Smooth muscle cell (in vitro differentiated cells): Measurements from ENCODE around the gene WWOX. TPM values are rescaled to one million over a fixed set of nuclear protein-coding genes. Genes with fewer than 3 reads are reported as not detected.

ENCODE experiments used
- DNase-seq: peaks from one replicate; lab custom pipeline; 2025; ENCODE audit not compliant: unreplicated experiment; lab: John Stamatoyannopoulos, UW
- H2AFZ ChIP-seq: fragments of 200-600 bp; sonication (generic); 2 replicates; pipeline ENCODE4 v1.6.0; 2016; ENCODE audit warnings: antibody characterized with exemption, low read depth, mild to moderate bottlenecking
- H3F3A ChIP-seq: fragments of 200-600 bp; sonication (generic); 2 replicates; pipeline ENCODE4 v1.6.0; 2017; ENCODE audit warnings: antibody characterized with exemption, low read depth
- H3K27ac ChIP-seq: fragments of 200-600 bp; sonication (generic); 2 replicates; pipeline ENCODE4 v1.5.1; 2016; ENCODE audit warnings: low read depth, mild to moderate bottlenecking
- H3K27me3 ChIP-seq: fragments of 200-600 bp; sonication (generic); 2 replicates; pipeline ENCODE4 v1.6.1; 2016; ENCODE audit warnings: low read depth, mild to moderate bottlenecking
- H3K36me3 ChIP-seq: fragments of 200-600 bp; sonication (generic); 2 replicates; pipeline ENCODE4 v1.5.1; 2016; ENCODE audit warnings: low read depth
- H3K4me1 ChIP-seq: fragments of 200-600 bp; sonication (generic); 2 replicates; pipeline ENCODE4 v1.5.1; 2016; ENCODE audit warnings: low read depth
- H3K4me2 ChIP-seq: fragments of 200-600 bp; sonication (generic); 2 replicates; pipeline ENCODE4 v1.6.0; 2016; ENCODE audit warnings: mild to moderate bottlenecking
- H3K4me3 ChIP-seq: fragments of 200-600 bp; sonication (generic); 2 replicates; pipeline ENCODE4 v1.5.1; 2016; ENCODE audit warnings: mild to moderate bottlenecking
- H3K79me2 ChIP-seq: fragments of 200-600 bp; sonication (generic); 2 replicates; pipeline ENCODE4 v1.6.0; 2016; ENCODE audit warnings: low read depth, mild to moderate bottlenecking
- H3K9ac ChIP-seq: fragments of 200-600 bp; sonication (generic); 2 replicates; pipeline ENCODE4 v1.6.0; 2016; ENCODE audit warnings: low read depth
- H3K9me3 ChIP-seq: fragments of 200-600 bp; sonication (generic); replicated peaks from 2 replicates; pipeline ENCODE4 v1.5.1; 2016; ENCODE audit warnings: low read depth
- H4K20me1 ChIP-seq: fragments of 200-600 bp; sonication (generic); 2 replicates; pipeline ENCODE4 v1.6.0; 2016; ENCODE audit warnings: low read depth
- WGBS: methylation state at CpG from one replicate; pipeline ENCODE4 v1.1.7; 2016; ENCODE audit warnings: low lambda C conversion rate; 5-methylcytosine and 5-hydroxymethylcytosine counted together
- polyA plus RNA-seq: library from polyadenylated mRNA; unstranded; fragments of >200 nt; fragmentation: Nextera tagmentation; extraction: Ambion mirVana; gene quantifications from 2 replicates; pipeline ENCODE4 v1.2.1, GENCODE V29; 2016
- total RNA-seq: library from RNA; depleted of rRNA; stranded (reverse); fragments of >200 nt; gene quantifications from 2 replicates; pipeline ENCODE4 v1.2.3, GENCODE V29; 2014
- TF ChIP-seq, protein P1 (sequence below): fragments of 200-600 bp; sonication (generic); IDR thresholded peaks from 2 replicates; pipeline ENCODE4 v1.5.1; 2017; ENCODE audit warnings: borderline replicate concordance, mild to moderate bottlenecking, antibody characterized with exemption; ENCODE audit not compliant: insufficient read depth, poor library complexity, severe bottlenecking

Gene WWOX
- total and polyA plus RNA-seq, 2 experiments from 2014 or later, result 7.5 to 14.0 TPM

- Histone ChIP-seq H3F3A (no peaks in the 10 kb centered on the region), H3K4me1 (no peaks in the 10 kb centered on the region), H2AFZ (no peak overlapping the region), H3K9ac (no peak overlapping the region), H3K79me2 (no peaks in the 10 kb centered on the region), H3K27ac (no peak overlapping the region), H4K20me1 (no peaks in the 10 kb centered on the region), H3K36me3 (no peaks in the 10 kb centered on the region), H3K4me2 (no peak overlapping the region), H3K4me3 (no peak overlapping the region), H3K9me3 (no peaks in the 10 kb centered on the region), H3K27me3 (no peaks in the 10 kb centered on the region)
- DNase-seq, result no peak
- TF ChIP-seq, protein P1, sequence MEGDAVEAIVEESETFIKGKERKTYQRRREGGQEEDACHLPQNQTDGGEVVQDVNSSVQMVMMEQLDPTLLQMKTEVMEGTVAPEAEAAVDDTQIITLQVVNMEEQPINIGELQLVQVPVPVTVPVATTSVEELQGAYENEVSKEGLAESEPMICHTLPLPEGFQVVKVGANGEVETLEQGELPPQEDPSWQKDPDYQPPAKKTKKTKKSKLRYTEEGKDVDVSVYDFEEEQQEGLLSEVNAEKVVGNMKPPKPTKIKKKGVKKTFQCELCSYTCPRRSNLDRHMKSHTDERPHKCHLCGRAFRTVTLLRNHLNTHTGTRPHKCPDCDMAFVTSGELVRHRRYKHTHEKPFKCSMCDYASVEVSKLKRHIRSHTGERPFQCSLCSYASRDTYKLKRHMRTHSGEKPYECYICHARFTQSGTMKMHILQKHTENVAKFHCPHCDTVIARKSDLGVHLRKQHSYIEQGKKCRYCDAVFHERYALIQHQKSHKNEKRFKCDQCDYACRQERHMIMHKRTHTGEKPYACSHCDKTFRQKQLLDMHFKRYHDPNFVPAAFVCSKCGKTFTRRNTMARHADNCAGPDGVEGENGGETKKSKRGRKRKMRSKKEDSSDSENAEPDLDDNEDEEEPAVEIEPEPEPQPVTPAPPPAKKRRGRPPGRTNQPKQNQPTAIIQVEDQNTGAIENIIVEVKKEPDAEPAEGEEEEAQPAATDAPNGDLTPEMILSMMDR, result no peak
- 96% methylated on average over 4 of the region's 4 CpGs for WGBS
Measured at GRCh38 chr16:78903237-78903636, 803.8 kb downstream of the WWOX start.

- H3K4me1 ChIP-seq, result no peaks in the 10 kb centered on the region
- no peak overlapping the region for H2AFZ ChIP-seq
Measured at GRCh38 chr16:78903843-78904242, 804.4 kb downstream of the WWOX start.

GRCh38 chr16:78906135-78906534 lies 806.7 kb downstream of the WWOX start:
- H3K27ac ChIP-seq, result no peak overlapping the region

More at GRCh38 chr16:78903843-78904242, 804.4 kb downstream of the WWOX start:
- no peak overlapping the region for H3K27ac ChIP-seq
- no peaks in the 10 kb centered on the region for H3K27me3 ChIP-seq
- H4K20me1 ChIP-seq, result no peaks in the 10 kb centered on the region
- no peak overlapping the region for H3K4me2 ChIP-seq
- no peaks in the 10 kb centered on the region for H3K9me3 ChIP-seq
- H3K36me3 ChIP-seq, result no peaks in the 10 kb centered on the region
- no peaks in the 10 kb centered on the region for H3F3A ChIP-seq
- TF ChIP-seq, protein P1, result no peak
- no peak for DNase-seq
- no peak overlapping the region for H3K4me3 ChIP-seq
- no peak overlapping the region for H3K9ac ChIP-seq
- H3K79me2 ChIP-seq, result no peaks in the 10 kb centered on the region
- WGBS, result 91% methylated on average over 4 of the region's 4 CpGs

DNA sequence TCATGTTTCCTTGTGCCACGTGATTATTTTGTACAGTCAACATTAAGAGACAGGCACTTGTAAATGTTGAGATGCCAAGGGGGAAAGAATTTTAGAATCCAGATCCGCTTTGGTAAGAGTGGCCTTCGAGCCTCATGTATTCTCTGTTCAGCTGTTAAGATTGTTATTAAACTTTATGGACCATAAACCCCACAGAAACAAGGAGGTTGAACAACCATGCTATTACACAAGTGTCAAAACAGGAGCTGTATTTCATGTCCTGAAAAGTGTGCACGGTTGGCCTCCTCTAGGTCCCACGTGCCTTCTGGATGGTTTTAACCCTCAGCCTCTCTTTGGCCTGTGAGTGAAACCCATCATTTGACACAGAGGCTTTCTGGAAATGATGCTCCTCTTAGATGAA lies 809.8 kb downstream of the WWOX start:
- no peak overlapping the region for H2AFZ ChIP-seq
- H3K9ac ChIP-seq, result no peak overlapping the region
- H3K36me3 ChIP-seq, result no peaks in the 10 kb centered on the region
- no peaks in the 10 kb centered on the region for H3F3A ChIP-seq
- no peaks in the 10 kb centered on the region for H3K4me1 ChIP-seq
- H3K9me3 ChIP-seq, result no peaks in the 10 kb centered on the region
- no peaks in the 10 kb centered on the region for H3K79me2 ChIP-seq
- no peak for DNase-seq
- H3K4me3 ChIP-seq, result no peak overlapping the region
- H3K27ac ChIP-seq, result no peak overlapping the region
- no peaks in the 10 kb centered on the region for H3K27me3 ChIP-seq
- H3K4me2 ChIP-seq, result no peak overlapping the region
- 90% methylated on average over 5 of the region's 5 CpGs for WGBS
- no peaks in the 10 kb centered on the region for H4K20me1 ChIP-seq
- TF ChIP-seq, protein P1, result no peak

More at GRCh38 chr16:78906135-78906534, 806.7 kb downstream of the WWOX start:
- 37% methylated on average over 3 of the region's 3 CpGs for WGBS
- H3K4me2 ChIP-seq, result no peak overlapping the region
- no peak overlapping the region for H2AFZ ChIP-seq
- no peaks in the 10 kb centered on the region for H3K9me3 ChIP-seq
- no peak overlapping the region for H3K4me3 ChIP-seq
- no peaks in the 10 kb centered on the region for H3F3A ChIP-seq
- no peaks in the 10 kb centered on the region for H3K79me2 ChIP-seq
- H3K4me1 ChIP-seq, result no peaks in the 10 kb centered on the region
- DNase-seq, result no peak
- H3K9ac ChIP-seq, result no peak overlapping the region
- H3K36me3 ChIP-seq, result no peaks in the 10 kb centered on the region
- H3K27me3 ChIP-seq, result no peaks in the 10 kb centered on the region
- H4K20me1 ChIP-seq, result no peaks in the 10 kb centered on the region
- TF ChIP-seq, protein P1, result no peak
